ENCODE measurements around the gene TMEM151A. TPM values are rescaled to one million over a fixed set of nuclear protein-coding genes. Genes with fewer than 3 reads are reported as not detected.

TMEM151A gene
- total and polyA plus RNA-seq, 4 donors = 0.05 to 0.13 TPM; not detected in 2

- TF ChIP-seq JUND (IDR thresholded peaks at IDR 0.05) = peak in 1 of 2 donors; percentile 43
- no peak for TF ChIP-seq FOXA2 (IDR thresholded peaks at IDR 0.05)
- peak in 1 of 2 donors; percentile 25 for TF ChIP-seq EGR1 (IDR thresholded peaks at IDR 0.05; ENCODE audit: low read depth in 2 of 2)
- TF ChIP-seq GABPA (IDR thresholded peaks at IDR 0.05 in 1 of 2, conservative IDR thresholded peaks at IDR 0.05 in 1 of 2) = peak in 1 of 2 donors; percentile 90
- peak; percentile 93 for TF ChIP-seq SP1 (IDR thresholded peaks at IDR 0.05)
- no peak for TF ChIP-seq RAD21 (IDR thresholded peaks at IDR 0.05)
- TF ChIP-seq YY1 (IDR thresholded peaks at IDR 0.05) = peak; percentile 93
- peak; percentile 66 to 73 for TF ChIP-seq HNF4A (conservative IDR thresholded peaks at IDR 0.05)
- peak in 1 of 2 donors; percentile 32 for TF ChIP-seq RXRA (IDR thresholded peaks at IDR 0.05)
- TF ChIP-seq TAF1 (conservative IDR thresholded peaks at IDR 0.05) = no peak
- peaks cover 0 to 5% (median 0%) of the 10 kb centered on the region in 4 donors for H3K27me3 ChIP-seq (ENCODE audit: control insufficient read depth in 4 of 4, insufficient read depth in 4 of 4, low read length in 3 of 4)
- H3K4me1 ChIP-seq (ENCODE audit: control insufficient read depth in 4 of 4, insufficient read depth in 4 of 4, low read length in 3 of 4) = peaks cover 19 to 49% (median 39%) of the 10 kb centered on the region in 4 donors
- WGBS = under 1% methylated on average over 87 of the region's 87 CpGs
- H3K36me3 ChIP-seq (ENCODE audit: control insufficient read depth in 4 of 4, insufficient read depth in 3 of 4, low read depth in 1 of 4, low read length in 3 of 4) = peaks cover 0 to 5% (median 4%) of the 10 kb centered on the region in 4 donors
- peak within 1 kb of the TSS; percentile 96 for H3K27ac ChIP-seq (ENCODE audit: low read depth in 1 of 2, low read length in 2 of 2)
- peak within 1 kb of the TSS; percentile 78 to 82 for H3K9ac ChIP-seq (ENCODE audit: low read depth in 1 of 2, low read length in 2 of 2)
- H3K4me3 ChIP-seq (ENCODE audit: low read depth in 1 of 3, low read length in 3 of 3) = peak within 1 kb of the TSS; percentile 79 to 88 (median 81)
- H3K9me3 ChIP-seq (ENCODE audit: control insufficient read depth in 4 of 4, low read length in 3 of 4) = no peaks in the 10 kb centered on the region
- peak; percentile 96 for DNase-seq (ENCODE audit: low spot score)
Observed at GRCh38 chr11:66288671-66289547, 2.8 kb upstream of the TMEM151A start, which contains the start of gene YIF1A. Gene YIF1A, minus strand, starts transcription at chr11:66289143. Its CDS starts 158 bp downstream, at chr11:66288985.

GRCh38 chr11:66289548-66290329 lies 2.0 kb upstream of the TMEM151A start:
- no peaks in the 10 kb centered on the region for H3K9me3 ChIP-seq (ENCODE audit: control insufficient read depth in 4 of 4, low read length in 3 of 4)
- peaks cover 0 to 5% (median 0%) of the 10 kb centered on the region in 4 donors for H3K27me3 ChIP-seq (ENCODE audit: control insufficient read depth in 4 of 4, insufficient read depth in 4 of 4, low read length in 3 of 4)
- 13% methylated on average over 36 of the region's 36 CpGs for WGBS
- peaks cover 0 to 2% (median 0%) of the 10 kb centered on the region in 4 donors for H3K36me3 ChIP-seq (ENCODE audit: control insufficient read depth in 4 of 4, insufficient read depth in 3 of 4, low read depth in 1 of 4, low read length in 3 of 4)
- peak overlapping the region; percentile 44 to 88 (median 81) for H3K4me3 ChIP-seq (ENCODE audit: low read depth in 1 of 3, low read length in 3 of 3)
- H3K27ac ChIP-seq (ENCODE audit: low read depth in 1 of 2, low read length in 2 of 2) = peak overlapping the region; percentile 96
- peaks cover 19 to 49% (median 39%) of the 10 kb centered on the region in 4 donors for H3K4me1 ChIP-seq (ENCODE audit: control insufficient read depth in 4 of 4, insufficient read depth in 4 of 4, low read length in 3 of 4)
- peak; percentile 74 for DNase-seq (ENCODE audit: low spot score)
- H3K9ac ChIP-seq (ENCODE audit: low read depth in 1 of 2, low read length in 2 of 2) = peak overlapping the region; percentile 64 to 78
- no peak for TF ChIP-seq JUND (IDR thresholded peaks at IDR 0.05)
- no peak for TF ChIP-seq CTCF (IDR thresholded peaks at IDR 0.05; ENCODE audit: low read depth, low read length, missing input control)
- TF ChIP-seq REST (IDR thresholded peaks at IDR 0.05) = peak; percentile 100
- TF ChIP-seq HNF4A (conservative IDR thresholded peaks at IDR 0.05) = peak in 1 of 2 donors; percentile 0
- no peak for TF ChIP-seq EGR1 (IDR thresholded peaks at IDR 0.05; ENCODE audit: low read depth in 2 of 2)

Measured in liver (tissue), 9 donors.